ENCODE data around the gene DAGLA. TPM values are rescaled to one million over a fixed set of nuclear protein-coding genes. Genes with fewer than 3 reads are reported as not detected.

The DAGLA gene
- total RNA-seq, 1 experiment from 2014 or later = 3.1 TPM

- no peak for TF ChIP-seq RORB (CRISPR knock-in tag; IDR thresholded peaks at IDR 0.05)
- no peak for TF ChIP-seq GTF2I (CRISPR knock-in tag; conservative IDR thresholded peaks at IDR 0.05)
- no peak for TF ChIP-seq ZNF512 (CRISPR knock-in tag; IDR thresholded peaks at IDR 0.05; ENCODE audit: borderline replicate concordance)
- TF ChIP-seq TP53 (CRISPR knock-in tag; IDR thresholded peaks at IDR 0.05) = no peak
- POLR2A ChIA-PET = no interaction called here
- Mint-ChIP-seq H3K9me3 (no peaks in the 10 kb centered on the region), H3K36me3 (no peaks in the 10 kb centered on the region), H3K27me3 (ENCODE audit: low read depth) (no peaks in the 10 kb centered on the region), H3K4me3 (no peak overlapping the region), H3K27ac (no peak overlapping the region), H3K4me1 (peaks cover 2% of the 10 kb centered on the region; the same call in 1 of the 2 replicates)
- ATAC-seq = no peak
- CTCF ChIA-PET = interaction anchor here (0.7 to 4.6 kb wide), 8 partner anchors 14 to 96 kb away, joined by 3 to 71 read pairs (median 16); no protein-coding TSS in a partner anchor
- no peak for DNase-seq (ENCODE audit: low spot score)
These were observed 54.6 kb downstream of the DAGLA start for GRCh38 chr11:61734767-61735166.

DNA sequence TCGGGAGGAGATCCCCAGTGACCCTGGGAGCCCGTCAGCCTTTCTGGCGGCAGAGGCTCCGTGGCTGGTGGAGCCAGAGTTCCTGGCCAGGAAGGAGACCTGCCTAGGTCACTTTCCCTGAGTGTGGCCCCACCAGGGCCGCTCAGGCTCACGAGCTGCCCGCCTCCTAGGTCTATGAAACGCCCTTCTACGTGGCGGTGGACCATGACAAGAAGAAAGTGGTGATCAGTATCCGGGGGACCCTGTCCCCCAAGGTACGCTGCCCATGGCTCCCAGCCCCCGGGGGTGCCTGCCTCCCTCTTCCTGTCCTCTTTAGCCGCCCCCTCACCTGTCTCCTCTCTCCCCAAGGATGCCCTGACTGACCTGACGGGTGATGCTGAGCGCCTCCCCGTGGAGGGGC lies 55.2 kb downstream of the DAGLA start:
- Mint-ChIP-seq H3K36me3 (no peaks in the 10 kb centered on the region), H3K27ac (no peak overlapping the region), H3K4me3 (no peak overlapping the region), H3K9me3 (no peaks in the 10 kb centered on the region), H3K27me3 (ENCODE audit: low read depth) (no peaks in the 10 kb centered on the region), H3K4me1 (peaks cover 2% of the 10 kb centered on the region; the same call in 1 of the 2 replicates)
- TF ChIP-seq RELA (CRISPR knock-in tag; IDR thresholded peaks at IDR 0.05; ENCODE audit: borderline replicate concordance) = no peak
- TF ChIP-seq E2F4 (CRISPR knock-in tag; IDR thresholded peaks at IDR 0.05; ENCODE audit: borderline replicate concordance, low read depth) = no peak
- no peak for TF ChIP-seq CREM (CRISPR knock-in tag; IDR thresholded peaks at IDR 0.05)
- TF ChIP-seq, protein P1, sequence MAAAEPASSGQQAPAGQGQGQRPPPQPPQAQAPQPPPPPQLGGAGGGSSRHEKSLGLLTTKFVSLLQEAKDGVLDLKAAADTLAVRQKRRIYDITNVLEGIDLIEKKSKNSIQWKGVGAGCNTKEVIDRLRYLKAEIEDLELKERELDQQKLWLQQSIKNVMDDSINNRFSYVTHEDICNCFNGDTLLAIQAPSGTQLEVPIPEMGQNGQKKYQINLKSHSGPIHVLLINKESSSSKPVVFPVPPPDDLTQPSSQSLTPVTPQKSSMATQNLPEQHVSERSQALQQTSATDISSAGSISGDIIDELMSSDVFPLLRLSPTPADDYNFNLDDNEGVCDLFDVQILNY (CRISPR knock-in tag; IDR thresholded peaks at IDR 0.05) = no peak
- no peak for TF ChIP-seq SOX15 (CRISPR knock-in tag; IDR thresholded peaks at IDR 0.05)
- no peak for TF ChIP-seq ZNF671 (CRISPR knock-in tag; IDR thresholded peaks at IDR 0.05)
- TF ChIP-seq NFE2L1 (CRISPR knock-in tag; IDR thresholded peaks at IDR 0.05) = no peak
- TF ChIP-seq, protein P2, sequence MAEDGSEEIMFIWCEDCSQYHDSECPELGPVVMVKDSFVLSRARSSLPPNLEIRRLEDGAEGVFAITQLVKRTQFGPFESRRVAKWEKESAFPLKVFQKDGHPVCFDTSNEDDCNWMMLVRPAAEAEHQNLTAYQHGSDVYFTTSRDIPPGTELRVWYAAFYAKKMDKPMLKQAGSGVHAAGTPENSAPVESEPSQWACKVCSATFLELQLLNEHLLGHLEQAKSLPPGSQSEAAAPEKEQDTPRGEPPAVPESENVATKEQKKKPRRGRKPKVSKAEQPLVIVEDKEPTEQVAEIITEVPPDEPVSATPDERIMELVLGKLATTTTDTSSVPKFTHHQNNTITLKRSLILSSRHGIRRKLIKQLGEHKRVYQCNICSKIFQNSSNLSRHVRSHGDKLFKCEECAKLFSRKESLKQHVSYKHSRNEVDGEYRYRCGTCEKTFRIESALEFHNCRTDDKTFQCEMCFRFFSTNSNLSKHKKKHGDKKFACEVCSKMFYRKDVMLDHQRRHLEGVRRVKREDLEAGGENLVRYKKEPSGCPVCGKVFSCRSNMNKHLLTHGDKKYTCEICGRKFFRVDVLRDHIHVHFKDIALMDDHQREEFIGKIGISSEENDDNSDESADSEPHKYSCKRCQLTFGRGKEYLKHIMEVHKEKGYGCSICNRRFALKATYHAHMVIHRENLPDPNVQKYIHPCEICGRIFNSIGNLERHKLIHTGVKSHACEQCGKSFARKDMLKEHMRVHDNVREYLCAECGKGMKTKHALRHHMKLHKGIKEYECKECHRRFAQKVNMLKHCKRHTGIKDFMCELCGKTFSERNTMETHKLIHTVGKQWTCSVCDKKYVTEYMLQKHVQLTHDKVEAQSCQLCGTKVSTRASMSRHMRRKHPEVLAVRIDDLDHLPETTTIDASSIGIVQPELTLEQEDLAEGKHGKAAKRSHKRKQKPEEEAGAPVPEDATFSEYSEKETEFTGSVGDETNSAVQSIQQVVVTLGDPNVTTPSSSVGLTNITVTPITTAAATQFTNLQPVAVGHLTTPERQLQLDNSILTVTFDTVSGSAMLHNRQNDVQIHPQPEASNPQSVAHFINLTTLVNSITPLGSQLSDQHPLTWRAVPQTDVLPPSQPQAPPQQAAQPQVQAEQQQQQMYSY (CRISPR knock-in tag; IDR thresholded peaks at IDR 0.05) = no peak
- TF ChIP-seq ZNF138 (CRISPR knock-in tag; conservative IDR thresholded peaks at IDR 0.05) = no peak
- TF ChIP-seq ZNF219 (CRISPR knock-in tag; IDR thresholded peaks at IDR 0.05; ENCODE audit: borderline replicate concordance) = no peak
- TF ChIP-seq ZNF263 (CRISPR knock-in tag; IDR thresholded peaks at IDR 0.05; ENCODE audit: low read depth) = no peak
- no peak for TF ChIP-seq NR2C2 (CRISPR knock-in tag; IDR thresholded peaks at IDR 0.05)
- TF ChIP-seq MYBL2 (CRISPR knock-in tag; IDR thresholded peaks at IDR 0.05) = no peak
- TF ChIP-seq, protein P3, sequence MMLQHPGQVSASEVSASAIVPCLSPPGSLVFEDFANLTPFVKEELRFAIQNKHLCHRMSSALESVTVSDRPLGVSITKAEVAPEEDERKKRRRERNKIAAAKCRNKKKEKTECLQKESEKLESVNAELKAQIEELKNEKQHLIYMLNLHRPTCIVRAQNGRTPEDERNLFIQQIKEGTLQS (CRISPR knock-in tag; conservative IDR thresholded peaks at IDR 0.05) = no peak
- TF ChIP-seq, protein P4, sequence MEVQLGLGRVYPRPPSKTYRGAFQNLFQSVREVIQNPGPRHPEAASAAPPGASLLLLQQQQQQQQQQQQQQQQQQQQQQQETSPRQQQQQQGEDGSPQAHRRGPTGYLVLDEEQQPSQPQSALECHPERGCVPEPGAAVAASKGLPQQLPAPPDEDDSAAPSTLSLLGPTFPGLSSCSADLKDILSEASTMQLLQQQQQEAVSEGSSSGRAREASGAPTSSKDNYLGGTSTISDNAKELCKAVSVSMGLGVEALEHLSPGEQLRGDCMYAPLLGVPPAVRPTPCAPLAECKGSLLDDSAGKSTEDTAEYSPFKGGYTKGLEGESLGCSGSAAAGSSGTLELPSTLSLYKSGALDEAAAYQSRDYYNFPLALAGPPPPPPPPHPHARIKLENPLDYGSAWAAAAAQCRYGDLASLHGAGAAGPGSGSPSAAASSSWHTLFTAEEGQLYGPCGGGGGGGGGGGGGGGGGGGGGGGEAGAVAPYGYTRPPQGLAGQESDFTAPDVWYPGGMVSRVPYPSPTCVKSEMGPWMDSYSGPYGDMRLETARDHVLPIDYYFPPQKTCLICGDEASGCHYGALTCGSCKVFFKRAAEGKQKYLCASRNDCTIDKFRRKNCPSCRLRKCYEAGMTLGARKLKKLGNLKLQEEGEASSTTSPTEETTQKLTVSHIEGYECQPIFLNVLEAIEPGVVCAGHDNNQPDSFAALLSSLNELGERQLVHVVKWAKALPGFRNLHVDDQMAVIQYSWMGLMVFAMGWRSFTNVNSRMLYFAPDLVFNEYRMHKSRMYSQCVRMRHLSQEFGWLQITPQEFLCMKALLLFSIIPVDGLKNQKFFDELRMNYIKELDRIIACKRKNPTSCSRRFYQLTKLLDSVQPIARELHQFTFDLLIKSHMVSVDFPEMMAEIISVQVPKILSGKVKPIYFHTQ (CRISPR knock-in tag; IDR thresholded peaks at IDR 0.05) = no peak
- TF ChIP-seq STAT6 (CRISPR knock-in tag; conservative IDR thresholded peaks at IDR 0.05; ENCODE audit: low read depth) = no peak
- no peak for TF ChIP-seq IRF1 (CRISPR knock-in tag; IDR thresholded peaks at IDR 0.05)
- ATAC-seq = no peak
- ChIA-PET CTCF (interaction anchor here (1.1 to 4.6 kb wide), 4 partner anchors 14 to 64 kb away, joined by 3 to 67 read pairs (median 16); no protein-coding TSS in a partner anchor), POLR2A (no interaction called here)
- DNase-seq (ENCODE audit: low spot score) = no peak

All from WTC11 (cell line).